ENCODE data around the gene UQCC2.

UQCC2 gene

DNA sequence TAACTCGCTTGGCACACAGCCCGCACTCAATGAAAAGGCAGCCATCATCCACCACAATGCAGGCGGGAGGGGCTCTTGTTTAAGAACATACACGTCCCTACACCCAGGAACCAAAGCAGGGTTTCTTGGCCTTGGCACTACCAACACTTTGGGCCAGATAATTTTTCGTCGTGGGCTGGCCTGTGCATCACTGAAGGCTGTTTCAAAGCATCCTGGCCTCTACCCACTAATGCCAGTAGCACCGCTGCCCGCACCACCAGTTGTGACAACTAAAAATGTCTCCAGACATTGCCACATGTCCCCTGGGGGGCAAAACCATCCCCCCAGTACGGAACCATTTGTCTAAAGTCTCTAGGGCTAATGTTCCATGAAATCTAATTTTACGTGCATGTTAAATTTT, 13.0 kb downstream of the UQCC2 start:
- Histone ChIP-seq H3K27me3 (ENCODE audit: insufficient read depth, low read length) (no peaks in the 10 kb centered on the region), H3K4me3 (ENCODE audit: low read length) (no peak overlapping the region), H3K9ac (ENCODE audit: low read depth, low read length) (no peak overlapping the region), H3K4me1 (ENCODE audit: insufficient read depth, low read length) (no peaks in the 10 kb centered on the region), H3K36me3 (ENCODE audit: insufficient read depth, low read depth, low read length) (peaks cover 77% of the 10 kb centered on the region), H3K9me3 (ENCODE audit: insufficient read depth, low read depth, low read length) (no peaks in the 10 kb centered on the region), H3K27ac (ENCODE audit: low read length) (no peak overlapping the region)

- H3K4me1 ChIP-seq (ENCODE audit: insufficient read depth, low read length): no peaks in the 10 kb centered on the region
- H3K27me3 ChIP-seq (ENCODE audit: insufficient read depth, low read length): no peaks in the 10 kb centered on the region
- H3K27ac ChIP-seq (ENCODE audit: low read length): no peak overlapping the region
- no peak overlapping the region for H3K4me3 ChIP-seq (ENCODE audit: low read length)
- peaks cover 81% of the 10 kb centered on the region for H3K36me3 ChIP-seq (ENCODE audit: insufficient read depth, low read depth, low read length)
- H3K9ac ChIP-seq (ENCODE audit: low read depth, low read length): no peak overlapping the region
- H3K9me3 ChIP-seq (ENCODE audit: insufficient read depth, low read depth, low read length): no peaks in the 10 kb centered on the region
Observed at GRCh38 chr6:33697845-33698244, 13.7 kb downstream of the UQCC2 start.

- H3K4me3 ChIP-seq (ENCODE audit: low read length): no peak overlapping the region
- no peaks in the 10 kb centered on the region for H3K27me3 ChIP-seq (ENCODE audit: insufficient read depth, low read length)
- no peak overlapping the region for H3K9ac ChIP-seq (ENCODE audit: low read depth, low read length)
- H3K9me3 ChIP-seq (ENCODE audit: insufficient read depth, low read depth, low read length): no peaks in the 10 kb centered on the region
- H3K4me1 ChIP-seq (ENCODE audit: insufficient read depth, low read length): no peaks in the 10 kb centered on the region
- H3K27ac ChIP-seq (ENCODE audit: low read length): no peak overlapping the region
- H3K36me3 ChIP-seq (ENCODE audit: insufficient read depth, low read depth, low read length): peaks cover 90% of the 10 kb centered on the region
Observed at GRCh38 chr6:33696548-33697518, 14.7 kb downstream of the UQCC2 start.

GRCh38 chr6:33696076-33696475, 15.4 kb downstream of the UQCC2 start:
- Histone ChIP-seq H3K36me3 (ENCODE audit: insufficient read depth, low read depth, low read length) (peaks cover 94% of the 10 kb centered on the region), H3K4me1 (ENCODE audit: insufficient read depth, low read length) (no peaks in the 10 kb centered on the region), H3K9me3 (ENCODE audit: insufficient read depth, low read depth, low read length) (no peaks in the 10 kb centered on the region), H3K27me3 (ENCODE audit: insufficient read depth, low read length) (no peaks in the 10 kb centered on the region), H3K9ac (ENCODE audit: low read depth, low read length) (no peak overlapping the region), H3K4me3 (ENCODE audit: low read length) (no peak overlapping the region), H3K27ac (ENCODE audit: low read length) (no peak overlapping the region)

DNA sequence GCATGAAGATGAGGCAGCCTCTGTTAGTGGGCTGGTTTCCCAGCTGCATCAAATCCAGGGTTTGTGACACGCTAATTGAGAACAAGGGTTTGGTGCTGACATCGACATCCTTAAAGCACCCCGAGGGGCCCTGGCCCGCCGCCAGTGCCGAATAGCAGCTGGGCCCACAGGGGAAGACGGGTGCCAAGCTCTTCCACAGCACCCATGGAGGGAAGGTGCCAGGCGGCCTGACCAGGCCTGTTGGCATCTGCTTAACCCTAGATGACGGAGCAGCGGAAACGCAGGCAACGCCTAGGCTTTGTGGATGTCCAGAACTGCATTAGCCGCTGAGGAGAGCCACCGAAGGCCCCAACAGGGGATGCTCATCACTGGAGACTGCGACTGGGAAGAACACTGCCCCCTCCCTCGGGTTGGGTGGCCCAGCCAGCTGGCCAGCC, 16.0 kb downstream of the UQCC2 start:
- H3K27me3 ChIP-seq (ENCODE audit: insufficient read depth, low read length): no peaks in the 10 kb centered on the region
- H3K9me3 ChIP-seq (ENCODE audit: insufficient read depth, low read depth, low read length): no peaks in the 10 kb centered on the region
- H3K27ac ChIP-seq (ENCODE audit: low read length): no peak overlapping the region
- H3K4me1 ChIP-seq (ENCODE audit: insufficient read depth, low read length): no peaks in the 10 kb centered on the region
- H3K9ac ChIP-seq (ENCODE audit: low read depth, low read length): no peak overlapping the region
- peaks cover 96% of the 10 kb centered on the region for H3K36me3 ChIP-seq (ENCODE audit: insufficient read depth, low read depth, low read length)
- no peak overlapping the region for H3K4me3 ChIP-seq (ENCODE audit: low read length)

GRCh38 chr6:33694977-33695376, 16.5 kb downstream of the UQCC2 start:
- peaks cover 96% of the 10 kb centered on the region for H3K36me3 ChIP-seq (ENCODE audit: insufficient read depth, low read depth, low read length)
- H3K9ac ChIP-seq (ENCODE audit: low read depth, low read length): no peak overlapping the region

GRCh38 chr6:33694401-33694931, 17.0 kb downstream of the UQCC2 start:
- Histone ChIP-seq H3K9me3 (ENCODE audit: insufficient read depth, low read depth, low read length) (no peaks in the 10 kb centered on the region), H3K27ac (ENCODE audit: low read length) (no peak overlapping the region), H3K4me3 (ENCODE audit: low read length) (no peak overlapping the region), H3K9ac (ENCODE audit: low read depth, low read length) (no peak overlapping the region), H3K27me3 (ENCODE audit: insufficient read depth, low read length) (no peaks in the 10 kb centered on the region), H3K36me3 (ENCODE audit: insufficient read depth, low read depth, low read length) (peaks cover 94% of the 10 kb centered on the region), H3K4me1 (ENCODE audit: insufficient read depth, low read length) (no peaks in the 10 kb centered on the region)

More at GRCh38 chr6:33694977-33695376, 16.5 kb downstream of the UQCC2 start:
- Histone ChIP-seq H3K27ac (ENCODE audit: low read length) (no peak overlapping the region), H3K9me3 (ENCODE audit: insufficient read depth, low read depth, low read length) (no peaks in the 10 kb centered on the region), H3K4me3 (ENCODE audit: low read length) (no peak overlapping the region), H3K4me1 (ENCODE audit: insufficient read depth, low read length) (no peaks in the 10 kb centered on the region), H3K27me3 (ENCODE audit: insufficient read depth, low read length) (no peaks in the 10 kb centered on the region)

DNA sequence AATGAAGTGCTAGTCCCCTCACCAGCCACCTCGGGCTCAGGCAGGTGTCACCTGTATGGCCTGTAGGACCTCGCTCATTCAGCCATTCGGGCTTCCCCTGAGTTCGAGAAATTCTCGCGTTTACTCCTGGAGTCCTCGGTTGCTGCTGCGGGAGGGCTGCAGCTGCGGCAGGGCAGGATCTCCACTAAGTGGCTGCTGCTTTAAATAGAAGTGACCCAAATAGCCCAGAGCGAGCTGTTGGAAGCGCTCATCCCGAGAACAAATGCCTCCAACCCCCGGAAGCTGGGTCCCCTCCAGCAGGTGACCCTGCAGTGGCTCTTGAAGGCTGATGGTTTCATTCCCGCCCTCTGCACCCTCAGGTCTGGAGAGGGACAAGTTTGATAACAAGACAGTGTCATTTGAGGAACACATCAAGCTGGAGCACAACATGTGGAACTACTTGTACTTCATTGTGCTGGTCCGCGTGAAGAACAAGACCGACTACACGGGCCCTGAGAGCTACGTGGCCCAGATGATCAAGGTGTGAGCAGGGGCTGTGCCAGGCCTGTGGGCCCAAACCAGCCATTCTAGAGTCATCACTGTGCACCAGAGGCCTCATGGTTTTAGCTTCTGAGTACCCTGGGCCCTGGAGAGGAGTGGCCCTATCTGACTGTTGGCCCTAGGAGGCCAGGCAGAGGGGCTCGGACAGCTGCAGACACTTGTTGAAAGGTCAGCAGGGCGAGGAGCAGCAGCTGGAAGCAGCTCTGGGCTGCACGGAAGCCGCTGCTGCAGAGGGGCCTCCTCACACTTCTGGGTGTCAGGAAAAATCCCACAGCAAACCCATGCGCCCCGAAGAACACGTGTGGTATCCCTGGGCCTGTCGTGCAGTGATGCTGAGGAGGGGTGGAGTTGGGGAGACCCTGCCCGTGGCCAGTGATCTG, 18.1 kb downstream of the UQCC2 start:
- H3K9ac ChIP-seq (ENCODE audit: low read depth, low read length): no peak overlapping the region
- peaks cover 93% of the 10 kb centered on the region for H3K36me3 ChIP-seq (ENCODE audit: insufficient read depth, low read depth, low read length)
- H3K27me3 ChIP-seq (ENCODE audit: insufficient read depth, low read length): no peaks in the 10 kb centered on the region
- H3K9me3 ChIP-seq (ENCODE audit: insufficient read depth, low read depth, low read length): no peaks in the 10 kb centered on the region
- no peak overlapping the region for H3K27ac ChIP-seq (ENCODE audit: low read length)
- no peak overlapping the region for H3K4me3 ChIP-seq (ENCODE audit: low read length)
- no peaks in the 10 kb centered on the region for H3K4me1 ChIP-seq (ENCODE audit: insufficient read depth, low read length)

DNA sequence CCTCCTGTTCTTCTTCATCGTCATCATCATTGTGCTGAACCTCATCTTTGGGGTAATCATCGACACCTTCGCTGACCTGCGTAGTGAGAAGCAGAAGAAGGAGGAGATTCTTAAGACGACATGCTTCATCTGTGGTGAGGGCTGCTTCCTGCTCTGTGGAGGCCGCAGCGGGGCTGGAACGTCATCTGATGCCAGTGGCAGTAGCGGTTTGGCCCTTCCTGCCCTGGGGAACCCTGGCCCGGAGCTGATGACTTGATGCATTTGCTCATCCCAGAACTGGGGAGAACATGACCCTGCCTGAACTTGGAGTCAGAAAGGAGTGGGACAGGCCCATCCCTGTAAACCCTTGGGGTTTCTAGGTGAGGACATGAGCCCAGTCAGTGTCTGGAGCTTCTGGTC, 18.7 kb downstream of the UQCC2 start:
- Histone ChIP-seq H3K27me3 (ENCODE audit: insufficient read depth, low read length) (no peaks in the 10 kb centered on the region), H3K9me3 (ENCODE audit: insufficient read depth, low read depth, low read length) (no peaks in the 10 kb centered on the region), H3K9ac (ENCODE audit: low read depth, low read length) (no peak overlapping the region), H3K4me3 (ENCODE audit: low read length) (no peak overlapping the region), H3K4me1 (ENCODE audit: insufficient read depth, low read length) (no peaks in the 10 kb centered on the region), H3K36me3 (ENCODE audit: insufficient read depth, low read depth, low read length) (peaks cover 87% of the 10 kb centered on the region), H3K27ac (ENCODE audit: low read length) (no peak overlapping the region)

DNA sequence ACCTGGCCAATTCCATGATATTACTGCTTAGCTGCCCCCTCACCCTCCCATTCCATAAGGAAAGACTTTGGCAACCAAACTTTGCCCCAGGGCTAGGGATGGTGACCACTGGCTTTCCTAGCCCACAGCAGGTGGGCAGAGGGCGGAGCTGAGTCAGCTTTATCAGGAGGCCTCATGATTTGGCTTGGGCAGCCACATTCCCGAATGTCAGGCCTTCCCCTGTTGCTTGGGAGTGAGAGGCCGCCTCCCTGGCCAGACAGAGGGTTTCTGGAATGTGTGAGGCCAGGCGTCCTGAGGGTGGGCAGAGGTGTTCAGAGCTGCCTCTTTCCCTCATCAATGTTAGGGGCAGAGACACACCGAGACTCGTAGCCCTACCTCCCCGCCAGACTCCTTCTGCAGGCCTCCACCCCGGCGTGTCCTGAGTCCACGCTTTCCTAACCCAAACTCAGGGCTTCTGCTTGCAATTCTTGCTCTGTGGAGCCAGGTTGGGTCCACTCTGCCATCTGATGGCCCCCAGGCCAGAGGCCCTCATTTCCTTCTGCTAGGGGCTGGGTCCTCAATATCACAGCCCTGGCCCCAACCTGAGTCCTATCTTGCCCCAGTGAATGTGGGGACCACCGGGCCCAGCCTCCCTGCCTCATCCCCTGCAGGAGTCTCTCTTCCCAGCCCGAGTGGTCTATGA, 19.3 kb downstream of the UQCC2 start:
- Histone ChIP-seq H3K27me3 (ENCODE audit: insufficient read depth, low read length) (no peaks in the 10 kb centered on the region), H3K9ac (ENCODE audit: low read depth, low read length) (no peak overlapping the region), H3K27ac (ENCODE audit: low read length) (no peak overlapping the region), H3K4me3 (ENCODE audit: low read length) (no peak overlapping the region), H3K4me1 (ENCODE audit: insufficient read depth, low read length) (no peaks in the 10 kb centered on the region), H3K36me3 (ENCODE audit: insufficient read depth, low read depth, low read length) (peaks cover 87% of the 10 kb centered on the region), H3K9me3 (ENCODE audit: insufficient read depth, low read depth, low read length) (no peaks in the 10 kb centered on the region)

DNA sequence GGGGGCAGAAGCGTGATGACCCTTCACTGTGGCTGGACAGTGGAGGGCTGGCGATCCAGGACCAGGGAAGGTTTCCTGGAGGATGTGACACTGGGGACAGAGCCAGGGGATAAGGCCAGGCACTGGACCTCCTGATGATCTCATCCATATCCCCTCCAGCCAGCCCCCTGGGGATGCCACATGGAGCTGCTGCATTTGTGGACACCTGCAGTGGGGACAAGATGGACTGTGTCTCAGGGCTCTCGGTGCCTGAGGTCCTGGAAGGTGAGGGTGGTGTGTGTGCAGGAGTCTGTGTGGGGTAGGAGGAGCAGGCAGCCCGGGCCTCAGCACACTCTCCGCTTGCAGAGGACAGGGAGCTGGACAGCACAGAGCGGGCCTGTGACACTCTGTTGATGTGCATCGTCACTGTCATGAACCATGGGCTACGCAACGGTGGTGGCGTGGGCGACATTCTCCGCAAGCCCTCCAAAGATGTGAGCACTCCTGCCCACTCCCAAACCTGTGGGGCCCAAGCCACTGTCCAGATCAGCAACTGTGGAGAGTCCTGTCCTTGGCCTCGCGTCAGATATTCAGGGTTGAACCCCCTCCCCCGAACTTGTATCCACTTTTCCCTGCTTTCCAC, 19.9 kb downstream of the UQCC2 start:
- Histone ChIP-seq H3K9me3 (ENCODE audit: insufficient read depth, low read depth, low read length) (no peaks in the 10 kb centered on the region), H3K27me3 (ENCODE audit: insufficient read depth, low read length) (no peaks in the 10 kb centered on the region), H3K27ac (ENCODE audit: low read length) (no peak overlapping the region), H3K4me3 (ENCODE audit: low read length) (no peak overlapping the region), H3K4me1 (ENCODE audit: insufficient read depth, low read length) (no peaks in the 10 kb centered on the region), H3K36me3 (ENCODE audit: insufficient read depth, low read depth, low read length) (peaks cover 86% of the 10 kb centered on the region), H3K9ac (ENCODE audit: low read depth, low read length) (no peak overlapping the region)

Measured in iPS-20b (cell line).